HL-60 (cell line): Measurements from ENCODE around the gene PPM1M.

ENCODE experiments used
- DNase-seq, 2 experiments: peaks; one replicate each; pipeline ENCODE4 v3.0.0-alpha.2; 2010 to 2020; ENCODE audit warnings: low read depth in 1 of 2, low spot score in 1 of 2
- H3K27ac ChIP-seq: fragments of 250-450 bp; sonication (Bioruptor Pico); replicated peaks from 2 replicates; pipeline ENCODE4 v1.5.1; 2020; ENCODE audit warnings: mild to moderate bottlenecking, moderate library complexity
- H3K27me3 ChIP-seq: fragments of 250-450 bp; sonication (Bioruptor Pico); 2 replicates; pipeline ENCODE4 v1.5.1; 2021; ENCODE audit warnings: mild to moderate bottlenecking, moderate library complexity; ENCODE audit not compliant: insufficient read depth, poor library complexity, severe bottlenecking
- H3K4me3 ChIP-seq: replicated peaks from 2 replicates; pipeline ENCODE4 v1.5.1; 2011; ENCODE audit warnings: mild to moderate bottlenecking, control low read depth, low read length; ENCODE audit not compliant: insufficient read depth
- GABPA ChIP-seq: IDR thresholded peaks from 2 replicates; pipeline ENCODE4 v1.6.1; 2012; ENCODE audit warnings: low read depth
- POLR2AphosphoS5 ChIP-seq: IDR thresholded peaks from 2 replicates; pipeline ENCODE4 v1.6.1; 2012; ENCODE audit warnings: low read depth
- SPI1 ChIP-seq: IDR thresholded peaks from 2 replicates; pipeline ENCODE4 v1.6.1; 2012; ENCODE audit warnings: low read depth, mild to moderate bottlenecking, borderline replicate concordance
- TF ChIP-seq, protein P1 (sequence below): IDR thresholded peaks from 2 replicates; pipeline ENCODE4 v1.6.1; 2012; ENCODE audit warnings: low read depth; ENCODE audit not compliant: insufficient replicate concordance
- TF ChIP-seq, protein P2 (sequence below): IDR thresholded peaks from one replicate; pipeline ENCODE4 v1.5.1; 2011; ENCODE audit warnings: low read length, control low read depth, inconsistent platforms; ENCODE audit not compliant: insufficient read depth

Gene PPM1M

DNA sequence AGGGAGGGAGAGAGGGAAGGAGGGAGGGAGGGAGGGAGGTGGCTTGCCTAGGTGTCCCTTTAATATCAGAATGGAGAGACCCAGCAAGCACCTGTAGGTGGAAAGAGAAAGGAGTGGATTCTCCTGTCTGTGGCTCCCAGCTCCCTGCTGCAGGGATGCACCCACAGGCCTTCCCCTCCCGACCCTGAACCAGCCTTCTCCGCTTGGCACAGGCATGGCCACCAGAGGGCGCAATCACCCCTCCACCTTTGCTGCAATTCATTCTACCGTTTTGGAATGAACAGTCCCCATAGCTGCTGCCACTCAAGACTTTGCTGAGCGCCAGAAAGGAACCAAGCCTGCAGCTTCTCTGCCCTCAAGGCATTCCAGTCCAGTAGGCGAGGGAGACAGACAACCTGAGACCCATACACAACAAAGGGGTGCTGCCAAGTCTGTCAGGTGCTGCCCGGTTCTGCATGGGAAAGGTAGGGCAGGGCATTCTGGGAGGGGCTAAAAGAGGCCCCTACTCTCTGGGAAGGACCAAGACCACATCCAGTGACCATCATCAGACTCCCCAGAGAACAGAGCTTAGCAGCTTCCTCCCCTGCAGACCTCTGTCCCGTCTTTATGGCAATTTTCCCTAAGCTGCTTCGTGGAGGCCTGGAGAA is 25.1 kb upstream of the PPM1M start:
- TF ChIP-seq POLR2AphosphoS5 (peak; percentile 42; the same call in 1 of the 2 replicates), SPI1 (no peak), GABPA (no peak)
- TF ChIP-seq, protein P1, sequence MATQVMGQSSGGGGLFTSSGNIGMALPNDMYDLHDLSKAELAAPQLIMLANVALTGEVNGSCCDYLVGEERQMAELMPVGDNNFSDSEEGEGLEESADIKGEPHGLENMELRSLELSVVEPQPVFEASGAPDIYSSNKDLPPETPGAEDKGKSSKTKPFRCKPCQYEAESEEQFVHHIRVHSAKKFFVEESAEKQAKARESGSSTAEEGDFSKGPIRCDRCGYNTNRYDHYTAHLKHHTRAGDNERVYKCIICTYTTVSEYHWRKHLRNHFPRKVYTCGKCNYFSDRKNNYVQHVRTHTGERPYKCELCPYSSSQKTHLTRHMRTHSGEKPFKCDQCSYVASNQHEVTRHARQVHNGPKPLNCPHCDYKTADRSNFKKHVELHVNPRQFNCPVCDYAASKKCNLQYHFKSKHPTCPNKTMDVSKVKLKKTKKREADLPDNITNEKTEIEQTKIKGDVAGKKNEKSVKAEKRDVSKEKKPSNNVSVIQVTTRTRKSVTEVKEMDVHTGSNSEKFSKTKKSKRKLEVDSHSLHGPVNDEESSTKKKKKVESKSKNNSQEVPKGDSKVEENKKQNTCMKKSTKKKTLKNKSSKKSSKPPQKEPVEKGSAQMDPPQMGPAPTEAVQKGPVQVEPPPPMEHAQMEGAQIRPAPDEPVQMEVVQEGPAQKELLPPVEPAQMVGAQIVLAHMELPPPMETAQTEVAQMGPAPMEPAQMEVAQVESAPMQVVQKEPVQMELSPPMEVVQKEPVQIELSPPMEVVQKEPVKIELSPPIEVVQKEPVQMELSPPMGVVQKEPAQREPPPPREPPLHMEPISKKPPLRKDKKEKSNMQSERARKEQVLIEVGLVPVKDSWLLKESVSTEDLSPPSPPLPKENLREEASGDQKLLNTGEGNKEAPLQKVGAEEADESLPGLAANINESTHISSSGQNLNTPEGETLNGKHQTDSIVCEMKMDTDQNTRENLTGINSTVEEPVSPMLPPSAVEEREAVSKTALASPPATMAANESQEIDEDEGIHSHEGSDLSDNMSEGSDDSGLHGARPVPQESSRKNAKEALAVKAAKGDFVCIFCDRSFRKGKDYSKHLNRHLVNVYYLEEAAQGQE, result no peak
- TF ChIP-seq, protein P2, sequence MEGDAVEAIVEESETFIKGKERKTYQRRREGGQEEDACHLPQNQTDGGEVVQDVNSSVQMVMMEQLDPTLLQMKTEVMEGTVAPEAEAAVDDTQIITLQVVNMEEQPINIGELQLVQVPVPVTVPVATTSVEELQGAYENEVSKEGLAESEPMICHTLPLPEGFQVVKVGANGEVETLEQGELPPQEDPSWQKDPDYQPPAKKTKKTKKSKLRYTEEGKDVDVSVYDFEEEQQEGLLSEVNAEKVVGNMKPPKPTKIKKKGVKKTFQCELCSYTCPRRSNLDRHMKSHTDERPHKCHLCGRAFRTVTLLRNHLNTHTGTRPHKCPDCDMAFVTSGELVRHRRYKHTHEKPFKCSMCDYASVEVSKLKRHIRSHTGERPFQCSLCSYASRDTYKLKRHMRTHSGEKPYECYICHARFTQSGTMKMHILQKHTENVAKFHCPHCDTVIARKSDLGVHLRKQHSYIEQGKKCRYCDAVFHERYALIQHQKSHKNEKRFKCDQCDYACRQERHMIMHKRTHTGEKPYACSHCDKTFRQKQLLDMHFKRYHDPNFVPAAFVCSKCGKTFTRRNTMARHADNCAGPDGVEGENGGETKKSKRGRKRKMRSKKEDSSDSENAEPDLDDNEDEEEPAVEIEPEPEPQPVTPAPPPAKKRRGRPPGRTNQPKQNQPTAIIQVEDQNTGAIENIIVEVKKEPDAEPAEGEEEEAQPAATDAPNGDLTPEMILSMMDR, result peak; percentile 99
- H3K27ac ChIP-seq, result peak overlapping the region; percentile 24
- no peak overlapping the region for H3K4me3 ChIP-seq
- no peaks in the 10 kb centered on the region for H3K27me3 ChIP-seq
- peak in 1 of 2 experiments; percentile 90 for DNase-seq

- DNase-seq, result no peak
- Histone ChIP-seq H3K27ac (no peak overlapping the region; the same call in 1 of the 2 replicates), H3K4me3 (no peak overlapping the region), H3K27me3 (no peaks in the 10 kb centered on the region)
- TF ChIP-seq, protein P2, result no peak
- TF ChIP-seq, protein P1, result no peak
- TF ChIP-seq GABPA (no peak), SPI1 (no peak), POLR2AphosphoS5 (no peak)
Observed at GRCh38 chr3:52221141-52221562, 24.4 kb upstream of the PPM1M start.

DNA sequence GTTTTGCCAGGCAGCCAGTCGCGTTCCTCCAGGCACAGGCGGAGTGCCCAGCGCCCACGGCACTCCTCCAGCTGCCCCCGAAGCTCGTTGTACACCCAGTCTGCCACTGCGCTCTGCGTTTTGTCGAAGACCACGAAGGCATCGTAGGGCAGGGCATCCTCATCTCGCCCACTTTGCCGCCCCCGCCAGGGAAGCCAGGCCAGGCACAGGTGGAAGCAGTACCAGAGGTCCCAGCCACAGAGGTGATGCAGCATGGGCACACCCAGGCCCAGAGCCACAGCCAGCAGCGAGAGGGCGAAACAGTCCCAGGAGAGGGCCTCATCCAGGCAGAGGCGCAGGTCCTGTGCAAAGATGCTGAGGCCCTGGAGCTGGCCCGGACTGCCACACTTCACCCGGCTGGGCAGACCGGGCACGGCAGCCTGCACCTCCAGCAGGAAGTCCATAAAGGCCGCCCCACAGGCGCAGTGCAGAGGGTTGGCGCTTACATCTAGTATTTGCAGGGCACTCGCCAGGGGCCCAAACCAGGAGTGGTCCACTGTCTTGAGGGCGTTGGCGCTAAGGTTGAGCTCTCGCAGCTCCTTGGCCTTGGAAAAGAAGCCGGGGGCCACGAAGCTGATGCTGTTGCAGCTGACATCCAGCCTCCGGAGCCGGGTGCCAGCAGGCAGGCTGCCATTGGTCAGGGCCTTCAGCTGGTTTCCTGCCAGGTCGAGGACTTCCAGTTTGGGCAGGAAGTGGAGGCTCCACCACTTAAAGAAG is 23.8 kb upstream of the PPM1M start:
- Histone ChIP-seq H3K27ac (no peak overlapping the region), H3K27me3 (no peaks in the 10 kb centered on the region), H3K4me3 (no peak overlapping the region)
- no peak for DNase-seq
- no peak for TF ChIP-seq GABPA
- no peak for TF ChIP-seq POLR2AphosphoS5
- TF ChIP-seq SPI1, result no peak
- TF ChIP-seq, protein P1, result no peak
- TF ChIP-seq, protein P2, result no peak
